Body of pancreas (tissue), 4 donors: Measurements from ENCODE around the gene UBE4B.

Experiments
- CTCF ChIP-seq, 7 experiments: fragments of 450-650 bp in 4 of 7; fragments of 200-600 bp in 3 of 7; sonication (generic) in 3 of 7; IDR thresholded peaks; one replicate each; pipeline ENCODE4 v1.5.1; 2016 to 2019; ENCODE audit warnings: antibody characterized with exemption in 7 of 7
- POLR2A ChIP-seq, 3 donors: fragments of 450-650 bp; IDR thresholded peaks; one replicate each; pipeline ENCODE4 v1.6.1; 2016; ENCODE audit warnings: antibody characterized with exemption in 3 of 3, mild to moderate bottlenecking in 2 of 3

GRCh38 chr1:10106241-10106640, 73.5 kb downstream of the UBE4B start:
- TF ChIP-seq CTCF (IDR thresholded peaks at IDR 0.05) (no peak), POLR2A (IDR thresholded peaks at IDR 0.05) (no peak)
